GM21786 (cell line): ENCODE data around the gene OR10K1.
"Not testable (repeated sequence)": the region's sequence is repeated elsewhere in the genome, so short reads cannot be mapped to it uniquely, and the experiment has no call there.

ENCODE experiments used
- ATAC-seq: cut with Tn5 transposase; IDR thresholded peaks from one replicate; pipeline ENCODE4 v1.9.1; 2021; ENCODE audit not compliant: unreplicated experiment

The OR10K1 gene, protein sequence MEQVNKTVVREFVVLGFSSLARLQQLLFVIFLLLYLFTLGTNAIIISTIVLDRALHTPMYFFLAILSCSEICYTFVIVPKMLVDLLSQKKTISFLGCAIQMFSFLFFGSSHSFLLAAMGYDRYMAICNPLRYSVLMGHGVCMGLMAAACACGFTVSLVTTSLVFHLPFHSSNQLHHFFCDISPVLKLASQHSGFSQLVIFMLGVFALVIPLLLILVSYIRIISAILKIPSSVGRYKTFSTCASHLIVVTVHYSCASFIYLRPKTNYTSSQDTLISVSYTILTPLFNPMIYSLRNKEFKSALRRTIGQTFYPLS

DNA sequence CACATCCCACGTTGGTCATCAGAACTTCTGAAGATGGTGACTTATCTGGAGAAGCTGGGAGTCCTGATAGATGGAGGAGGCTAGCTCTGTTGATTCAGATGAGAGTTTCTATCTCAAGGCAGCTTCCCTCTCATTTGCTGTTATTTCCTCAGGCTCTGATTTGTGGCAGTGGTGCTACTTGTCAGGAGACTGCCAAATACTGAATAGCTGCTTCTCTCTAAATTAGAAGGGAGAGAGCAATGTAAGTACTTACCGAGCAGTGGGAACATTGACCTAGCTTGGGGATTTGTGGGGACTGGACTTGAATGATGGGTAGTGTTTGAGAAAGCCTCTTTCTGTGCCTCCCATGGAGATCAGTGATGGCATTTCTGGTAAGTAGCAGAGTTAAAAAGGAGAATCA lies at the start of gene OR10K1:
OR10K1 (plus strand) TSS at position 301 of the 400 bp plus-strand sequence. CDS start 3,728 bp downstream, outside the sequence.
- ATAC-seq, result no peak

DNA sequence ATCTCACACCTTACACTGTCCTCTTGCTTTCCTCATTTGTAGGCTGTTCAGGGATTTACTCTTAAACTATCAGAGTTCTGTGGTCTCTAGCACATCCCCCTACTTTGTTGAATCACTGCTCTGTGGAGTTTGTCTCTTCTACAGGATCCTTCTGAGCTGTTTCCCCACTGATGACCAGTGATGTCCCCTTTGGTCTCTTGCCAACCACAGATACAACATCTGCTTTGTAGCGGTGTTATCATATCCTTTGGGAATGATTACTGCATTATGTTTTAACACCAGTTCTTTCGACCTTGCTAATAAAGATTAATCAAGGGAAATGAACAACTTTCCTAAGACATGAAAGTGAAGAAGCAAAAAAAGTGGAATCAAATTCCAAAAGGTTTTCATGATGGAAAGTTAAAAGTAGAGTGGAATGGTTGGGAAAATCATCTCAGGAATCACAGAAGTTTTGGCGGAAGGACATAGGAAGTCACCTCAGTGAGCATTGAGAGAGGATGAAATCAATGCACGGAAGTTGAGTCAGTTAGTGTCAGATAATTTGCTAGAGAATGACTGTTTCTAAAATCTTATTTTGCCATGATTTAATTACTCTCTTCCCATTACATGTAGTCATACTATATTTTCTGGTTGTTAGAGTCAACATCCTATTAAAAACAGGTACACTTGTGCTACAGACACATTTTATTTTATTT lies 46.8 kb upstream of the OR10K1 start:
- ATAC-seq, result no peak

DNA sequence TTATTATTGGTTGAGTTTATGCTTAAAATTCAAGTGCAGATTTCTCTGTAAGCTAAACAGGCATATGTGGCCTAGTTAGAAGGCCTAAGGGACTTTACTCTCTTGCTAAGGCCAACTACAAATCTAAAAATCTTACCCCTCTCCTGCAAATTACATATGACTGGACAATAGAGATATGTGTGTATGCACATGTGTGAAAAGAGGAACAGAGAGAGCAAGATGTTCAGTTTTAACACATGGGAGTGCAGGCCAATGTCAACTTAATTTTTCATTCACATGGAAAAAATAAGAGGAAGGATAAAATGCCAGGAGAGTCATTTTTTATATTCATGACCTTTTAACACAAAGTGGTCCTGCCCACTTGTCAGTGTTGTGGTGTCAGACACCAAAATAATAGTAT lies 44.0 kb upstream of the OR10K1 start:
- ATAC-seq, result no peak

DNA sequence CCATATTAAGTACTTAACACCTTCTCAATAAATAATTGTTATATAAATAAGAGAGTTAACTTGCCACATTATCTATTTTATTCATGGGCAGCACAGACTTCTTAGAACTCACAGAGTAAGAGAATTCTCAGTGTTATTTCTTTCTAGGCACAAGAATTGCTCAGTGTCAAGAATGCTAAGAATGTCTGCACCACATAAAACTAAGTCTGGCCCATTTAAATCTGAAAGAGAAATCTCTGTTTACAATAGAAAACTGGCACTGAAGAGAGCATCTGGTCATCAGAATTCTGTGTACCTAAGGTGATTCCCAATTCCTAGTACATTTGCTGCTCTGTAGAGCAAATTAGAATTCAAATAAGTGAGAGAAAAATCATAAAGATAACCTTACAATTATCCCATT lies 39.4 kb upstream of the OR10K1 start:
- no peak for ATAC-seq

DNA sequence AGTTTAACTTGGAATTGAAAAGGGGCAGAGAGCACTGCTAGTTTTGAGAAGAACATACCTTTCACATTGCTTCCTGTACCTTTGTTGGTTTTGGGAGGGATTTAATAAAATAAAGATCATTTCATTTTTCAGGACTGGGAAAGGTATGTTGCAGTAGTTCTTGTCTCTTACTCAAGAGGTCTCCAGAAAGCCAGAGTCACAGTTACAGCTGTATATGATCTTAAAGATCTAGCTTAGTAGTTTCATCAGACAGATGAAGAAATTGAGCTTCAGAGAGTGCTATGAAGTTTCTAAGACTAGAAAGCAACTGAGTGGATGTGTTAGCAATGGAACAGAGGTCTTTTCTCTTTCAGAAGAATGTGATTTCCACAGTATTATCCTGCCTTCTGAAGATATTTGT lies 36.6 kb upstream of the OR10K1 start:
- ATAC-seq, result no peak

DNA sequence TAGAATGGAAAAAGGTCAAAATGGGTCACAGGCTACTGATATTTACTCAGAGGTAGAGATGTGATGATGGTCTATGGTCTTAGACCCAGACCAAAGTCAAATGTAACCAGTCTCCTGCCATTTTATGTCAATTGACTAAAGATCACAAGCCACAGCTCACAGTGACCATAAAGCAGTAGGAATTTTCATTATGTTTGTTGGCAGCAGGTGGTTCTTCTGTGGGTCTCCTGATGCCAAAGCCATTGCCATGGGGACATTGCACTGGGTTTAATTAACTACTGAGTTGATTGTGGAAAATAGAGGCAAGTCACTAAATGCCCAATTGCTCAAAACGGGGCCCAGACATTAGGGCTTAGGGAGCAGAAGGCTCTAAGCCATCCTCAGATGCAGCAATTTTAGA lies 35.5 kb upstream of the OR10K1 start, which contains the start of gene OR10K2:
OR10K2 (minus strand) TSS at position 101 of the 400 bp plus-strand sequence. CDS start 5,371 bp downstream, outside the sequence.
- no peak for ATAC-seq

DNA sequence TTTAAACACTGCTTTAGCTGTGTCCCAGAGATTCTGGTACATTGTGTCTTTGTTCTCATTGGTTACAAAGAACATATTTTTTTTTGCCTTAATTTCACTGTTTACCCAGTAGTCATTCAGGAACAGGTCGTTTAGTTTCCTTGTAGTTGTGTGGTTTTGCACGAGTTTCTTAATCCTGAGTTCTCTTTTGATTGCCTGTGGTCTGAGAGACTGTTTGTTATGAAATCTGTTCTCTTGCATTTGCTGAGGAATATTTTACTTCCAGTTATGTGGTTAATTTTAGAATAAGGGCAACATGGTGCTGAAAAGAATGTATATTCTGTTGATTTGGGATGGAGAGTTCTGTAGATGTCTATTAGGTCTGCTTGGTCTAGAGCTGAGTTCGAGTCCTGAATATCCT lies 31.5 kb upstream of the OR10K1 start:
- ATAC-seq, result not testable (repeated sequence)

DNA sequence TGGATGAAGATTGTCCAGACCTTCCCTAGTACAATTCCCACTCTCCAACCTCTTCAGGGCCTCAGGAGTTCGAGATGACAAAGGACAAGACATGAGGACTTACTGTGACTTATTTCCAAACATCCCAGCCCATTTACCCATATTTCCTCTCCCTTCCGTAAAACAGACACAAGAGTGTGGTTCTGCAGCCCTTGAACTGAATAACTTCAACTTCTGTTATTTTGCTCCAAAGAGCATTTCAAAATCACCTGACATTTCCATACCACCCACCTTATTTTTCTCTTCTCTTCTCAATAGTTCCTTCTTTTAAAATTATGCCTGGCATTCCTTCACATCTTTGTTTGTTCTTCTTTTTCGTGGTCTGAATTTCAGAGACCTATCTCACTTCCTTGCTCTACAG lies 26.9 kb upstream of the OR10K1 start:
- no peak for ATAC-seq

DNA sequence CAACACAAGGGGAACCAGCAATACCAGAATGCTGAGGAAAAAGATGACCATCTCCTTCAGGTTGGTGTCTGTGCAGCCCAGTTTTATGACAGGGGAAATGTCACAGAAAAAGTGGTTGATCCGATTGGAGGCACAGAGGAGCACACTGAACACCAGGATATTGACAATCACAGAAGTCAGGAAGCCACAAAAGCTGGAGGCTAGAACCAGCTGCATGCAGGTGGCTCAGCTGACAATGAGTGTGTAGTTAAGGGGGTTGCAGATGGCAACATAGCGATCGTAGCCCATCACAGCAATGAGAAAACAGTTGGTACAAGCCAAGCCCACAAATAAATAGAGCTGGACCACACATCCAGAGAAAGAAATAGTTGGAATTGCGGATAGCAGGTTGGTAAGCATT lies 16.3 kb upstream of the OR10K1 start:
- ATAC-seq, result no peak

DNA sequence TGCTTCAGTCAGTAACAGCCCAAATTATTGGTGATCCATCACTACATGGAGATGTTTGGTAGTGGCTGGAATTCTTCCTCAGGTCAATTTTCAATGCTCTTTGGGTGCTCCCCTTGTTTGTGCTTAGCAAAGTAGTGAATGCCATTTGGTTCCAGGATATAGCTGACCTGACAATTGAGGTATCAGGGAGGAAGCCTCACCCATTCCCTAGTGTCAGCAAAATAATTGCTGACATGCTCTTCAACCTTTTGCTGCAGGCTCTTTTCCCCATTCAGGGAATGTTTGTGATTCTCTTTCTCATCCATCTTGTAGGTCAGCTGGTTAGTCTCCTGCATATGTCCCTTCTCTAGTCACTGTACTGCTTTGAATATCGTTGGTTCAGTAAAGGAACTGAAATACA lies 7.1 kb upstream of the OR10K1 start:
- no peak for ATAC-seq

DNA sequence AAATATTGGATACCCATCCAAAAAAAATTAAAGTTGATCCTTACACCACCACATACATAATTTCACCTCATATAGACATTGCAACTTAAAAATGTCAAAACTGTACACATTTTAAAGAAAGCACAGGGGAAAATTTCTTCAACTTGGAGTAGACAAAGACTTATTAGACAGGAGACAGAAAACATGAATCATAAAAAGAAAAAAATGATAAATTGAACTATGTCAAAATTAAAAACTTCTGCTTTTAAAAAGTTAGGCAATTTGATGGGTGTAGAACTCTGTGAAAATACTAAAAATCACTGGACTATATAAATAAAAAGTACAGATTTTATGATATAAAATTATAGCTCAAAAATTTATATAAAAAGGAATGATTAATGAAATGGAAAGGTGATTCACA lies 4.4 kb upstream of the OR10K1 start:
- no peak for ATAC-seq

DNA sequence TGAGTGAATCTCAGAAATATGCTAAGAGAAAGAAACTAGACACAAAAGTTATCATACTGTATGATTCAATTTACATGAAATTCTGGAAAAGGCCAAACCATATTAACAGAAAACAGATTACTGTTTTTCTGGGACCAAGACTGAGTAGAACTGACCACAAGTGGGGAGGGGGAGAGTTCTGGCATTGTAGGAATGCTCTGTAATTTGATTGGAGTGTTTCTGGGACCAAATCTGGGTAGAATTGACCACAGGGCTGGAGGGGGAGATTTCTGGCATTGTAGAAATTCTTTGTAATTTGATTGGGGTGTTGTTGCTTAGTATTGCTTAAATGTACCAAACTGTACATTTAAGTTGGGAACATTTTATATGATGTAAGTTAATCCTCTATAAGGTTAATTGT lies 3.4 kb upstream of the OR10K1 start:
- ATAC-seq, result no peak

DNA sequence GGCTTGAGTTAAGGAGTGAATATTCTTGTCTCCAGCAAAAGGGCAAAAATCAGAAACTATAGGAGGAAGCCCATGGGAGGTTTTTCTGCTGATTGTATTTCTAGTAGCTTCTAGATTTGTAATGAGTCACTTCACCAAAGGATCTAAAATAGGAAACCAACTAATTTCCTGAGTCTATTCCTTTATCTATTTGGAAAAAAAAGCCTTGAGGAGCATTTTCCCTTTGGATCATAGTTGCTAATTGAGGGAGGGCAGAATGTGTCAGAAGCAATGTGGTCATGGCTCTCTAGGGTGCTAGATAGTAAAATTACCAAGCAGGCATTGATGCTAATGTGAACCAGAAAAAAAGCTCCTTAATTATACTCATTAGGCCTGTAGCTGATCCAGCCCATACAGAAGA lies 10.3 kb downstream of the OR10K1 start, which contains the start of gene OR10R2:
OR10R2 (plus strand) TSS at position 301 of the 400 bp plus-strand sequence. CDS start 106 bp downstream, outside the sequence.
- no peak for ATAC-seq

DNA sequence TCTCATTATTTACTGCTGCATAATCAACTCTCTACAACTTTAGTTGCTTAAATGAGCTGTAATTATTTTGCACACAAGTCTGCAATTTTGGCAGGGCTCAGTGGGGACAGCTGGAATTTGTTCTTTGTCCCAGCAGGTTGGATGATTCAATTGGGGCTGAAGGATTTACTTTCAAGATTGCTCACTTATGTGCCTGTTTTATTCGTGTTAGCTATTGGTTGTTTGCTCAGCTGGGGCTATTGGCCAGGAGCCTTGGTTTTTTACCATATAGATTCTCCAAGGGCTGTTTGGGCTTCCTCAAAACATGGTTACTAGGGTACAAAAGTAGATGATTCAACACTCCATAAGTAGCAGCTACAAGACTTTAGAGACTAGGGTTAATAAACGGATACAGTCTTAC lies 23.8 kb downstream of the OR10K1 start:
- ATAC-seq, result no peak

DNA sequence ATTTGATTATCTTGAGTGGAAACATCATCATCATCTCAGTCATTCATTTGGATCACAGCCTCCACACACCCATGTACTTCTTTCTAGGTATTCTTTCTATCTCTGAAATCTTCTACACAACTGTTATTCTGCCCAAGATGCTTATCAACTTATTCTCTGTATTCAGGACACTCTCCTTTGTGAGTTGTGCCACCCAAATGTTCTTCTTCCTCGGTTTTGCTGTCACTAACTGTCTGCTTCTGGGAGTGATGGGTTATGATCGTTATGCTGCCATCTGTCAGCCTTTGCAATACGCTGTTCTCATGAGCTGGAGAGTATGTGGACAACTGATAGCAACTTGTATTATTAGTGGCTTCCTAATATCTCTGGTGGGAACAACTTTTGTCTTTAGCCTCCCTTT lies 29.7 kb downstream of the OR10K1 start:
- ATAC-seq, result no peak

DNA sequence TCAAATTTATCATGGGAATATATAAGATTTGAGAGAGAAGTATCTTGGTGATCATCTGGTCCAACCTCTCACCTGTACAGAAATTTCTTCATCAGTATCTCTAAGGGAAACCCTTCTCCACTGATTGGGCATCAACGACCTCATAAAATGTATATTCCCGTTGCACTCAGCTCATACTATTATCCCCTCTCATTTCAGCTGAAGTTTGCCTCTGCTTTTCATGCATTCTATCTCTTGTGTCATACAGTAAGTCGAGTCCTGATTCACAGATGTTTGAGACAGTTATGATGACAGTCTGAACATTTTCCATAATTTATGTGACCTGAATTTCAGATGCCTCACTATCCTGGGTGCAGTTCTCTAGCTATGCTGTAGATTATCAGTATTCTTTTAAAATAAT lies 31.4 kb downstream of the OR10K1 start:
- no peak for ATAC-seq

DNA sequence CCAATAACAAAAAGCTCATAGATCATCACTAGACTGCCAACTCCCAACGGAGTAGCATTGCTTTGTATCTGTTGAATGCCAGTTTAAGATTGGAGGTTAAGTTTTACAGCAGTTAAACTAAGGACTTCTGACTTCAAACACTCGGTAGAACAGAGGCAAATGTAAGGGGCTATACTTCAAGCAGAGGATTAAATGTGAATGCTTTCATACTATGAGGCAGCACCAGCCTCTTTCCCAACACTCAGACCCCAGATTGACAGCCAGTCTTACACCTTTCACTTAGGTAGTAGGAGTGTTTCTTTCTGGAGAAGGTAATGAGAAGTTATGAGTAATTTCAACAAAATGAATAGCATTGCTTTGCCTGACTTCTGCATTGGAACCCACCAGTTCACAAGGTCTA lies 33.2 kb downstream of the OR10K1 start:
- ATAC-seq, result no peak

DNA sequence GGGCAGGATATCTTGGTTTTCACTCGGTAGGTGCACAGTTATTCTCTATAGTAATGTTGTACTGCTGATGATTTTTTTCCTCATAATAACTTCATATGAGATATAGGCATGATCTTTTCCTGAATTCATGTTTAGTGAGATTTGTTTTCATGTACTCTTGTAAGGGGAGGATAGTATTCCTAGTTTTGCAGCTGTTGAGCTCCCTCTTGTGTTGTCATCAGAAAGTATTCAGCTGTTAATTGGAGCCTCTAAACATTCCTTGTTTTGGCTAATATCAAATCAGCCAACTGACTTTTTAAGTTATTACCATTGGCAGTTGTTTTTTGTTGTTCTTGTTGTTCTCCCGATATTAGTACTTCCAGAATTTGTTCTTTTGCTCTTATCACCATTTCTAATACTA lies 34.7 kb downstream of the OR10K1 start:
- no peak for ATAC-seq

DNA sequence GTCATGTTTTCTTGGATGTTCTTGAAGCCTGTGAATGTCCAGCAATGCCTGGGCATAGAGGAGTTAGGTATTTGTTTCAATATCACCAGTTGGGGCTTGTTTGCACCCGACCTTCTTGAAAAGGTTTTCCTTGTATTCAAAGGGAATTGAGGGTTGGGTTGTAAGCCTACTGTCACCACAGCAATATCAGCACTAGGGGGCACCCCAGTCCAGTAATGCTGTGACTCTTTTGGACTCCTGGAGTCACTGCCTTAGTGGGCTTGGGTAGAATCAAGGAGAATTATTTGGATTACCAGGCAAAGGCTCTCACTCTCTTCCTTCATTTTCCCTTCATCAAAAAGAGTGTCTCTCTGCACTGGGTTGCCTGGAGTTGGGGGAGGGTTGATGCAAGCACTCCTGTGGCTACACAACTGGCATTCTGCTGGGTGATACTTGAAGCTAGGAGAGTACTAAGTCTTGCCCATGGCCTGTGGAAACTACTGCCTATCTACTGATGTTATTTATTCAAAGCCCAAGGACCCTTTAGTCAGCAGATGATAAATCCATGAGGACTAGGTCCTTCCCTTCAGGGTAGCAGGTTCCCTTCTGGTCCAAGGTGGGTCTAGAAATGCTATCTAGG lies 44.8 kb downstream of the OR10K1 start:
- ATAC-seq, result no peak

DNA sequence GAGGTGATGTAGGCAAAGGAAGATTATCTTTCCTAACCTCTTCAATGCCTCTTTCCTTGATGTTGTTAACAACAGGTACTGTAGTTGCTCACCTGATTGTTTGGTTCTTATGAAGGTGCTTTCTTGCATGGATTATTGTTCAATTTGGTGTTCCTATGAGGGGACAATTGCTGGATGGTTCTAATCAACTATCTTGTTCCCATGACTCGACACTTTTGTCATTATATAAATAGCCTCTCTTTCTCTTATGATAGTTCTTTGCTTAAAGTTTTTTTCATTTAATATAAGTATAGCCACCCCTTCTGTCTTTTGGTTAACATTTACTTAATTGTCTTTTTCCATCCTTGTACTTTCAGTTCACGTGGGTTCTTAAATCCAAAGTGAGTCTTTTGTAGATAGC lies 45.9 kb downstream of the OR10K1 start:
- ATAC-seq, result no peak

DNA sequence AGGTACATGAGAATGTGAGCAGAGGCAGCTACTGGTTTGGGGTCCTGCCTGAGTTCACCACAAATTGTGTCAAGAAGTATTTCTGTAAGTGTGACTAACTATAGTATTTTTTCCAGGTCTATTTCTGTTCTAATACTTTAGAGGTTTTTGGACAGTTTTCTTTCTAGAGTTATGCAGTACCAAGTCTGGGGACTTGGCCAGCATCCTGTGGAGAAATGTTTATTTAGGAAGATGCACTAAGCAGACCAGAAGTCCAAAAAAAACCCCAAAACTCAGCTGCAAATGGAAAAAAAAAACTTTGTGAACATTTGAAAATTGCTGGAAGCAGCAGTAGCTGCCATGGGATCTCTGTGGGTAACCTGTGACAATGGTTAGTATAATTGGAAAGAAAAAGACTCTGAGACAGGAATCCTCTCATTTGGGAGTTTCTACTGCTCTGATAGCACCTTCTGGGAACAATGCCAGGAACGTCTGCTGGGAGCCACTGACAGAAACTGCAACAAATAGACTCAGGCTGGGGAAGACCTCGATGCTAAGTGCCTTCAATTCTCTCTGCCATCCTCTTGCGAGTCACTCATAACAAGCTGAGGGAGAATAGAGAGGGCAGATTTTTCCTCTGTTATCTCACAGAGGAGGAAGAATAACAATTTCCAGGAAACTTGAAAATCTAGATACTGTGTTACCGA lies 48.0 kb downstream of the OR10K1 start:
- ATAC-seq, result no peak
